ENCODE measurements around the gene ST7.

Gene ST7

GRCh38 chr7:117139397-117139984, 186.2 kb downstream of the ST7 start:
- TF ChIP-seq, protein P1, sequence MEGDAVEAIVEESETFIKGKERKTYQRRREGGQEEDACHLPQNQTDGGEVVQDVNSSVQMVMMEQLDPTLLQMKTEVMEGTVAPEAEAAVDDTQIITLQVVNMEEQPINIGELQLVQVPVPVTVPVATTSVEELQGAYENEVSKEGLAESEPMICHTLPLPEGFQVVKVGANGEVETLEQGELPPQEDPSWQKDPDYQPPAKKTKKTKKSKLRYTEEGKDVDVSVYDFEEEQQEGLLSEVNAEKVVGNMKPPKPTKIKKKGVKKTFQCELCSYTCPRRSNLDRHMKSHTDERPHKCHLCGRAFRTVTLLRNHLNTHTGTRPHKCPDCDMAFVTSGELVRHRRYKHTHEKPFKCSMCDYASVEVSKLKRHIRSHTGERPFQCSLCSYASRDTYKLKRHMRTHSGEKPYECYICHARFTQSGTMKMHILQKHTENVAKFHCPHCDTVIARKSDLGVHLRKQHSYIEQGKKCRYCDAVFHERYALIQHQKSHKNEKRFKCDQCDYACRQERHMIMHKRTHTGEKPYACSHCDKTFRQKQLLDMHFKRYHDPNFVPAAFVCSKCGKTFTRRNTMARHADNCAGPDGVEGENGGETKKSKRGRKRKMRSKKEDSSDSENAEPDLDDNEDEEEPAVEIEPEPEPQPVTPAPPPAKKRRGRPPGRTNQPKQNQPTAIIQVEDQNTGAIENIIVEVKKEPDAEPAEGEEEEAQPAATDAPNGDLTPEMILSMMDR (IDR thresholded peaks at IDR 0.05) = no peak
- Histone ChIP-seq H3K36me3 (peaks cover 29 to 56% (median 34%) of the 10 kb centered on the region in 3 donors), H3K9me3 (no peaks in the 10 kb centered on the region), H3K4me3 (no peak overlapping the region), H3K4me1 (peaks cover 0 to 8% (median 1%) of the 10 kb centered on the region in 4 donors), H3K27me3 (no peaks in the 10 kb centered on the region), H3K27ac (no peak overlapping the region)
- DNase-seq = no peak
- intact Hi-C loops (cut with DNase I; ENCODE audit: low total_unique reads) = no loop called here

DNA sequence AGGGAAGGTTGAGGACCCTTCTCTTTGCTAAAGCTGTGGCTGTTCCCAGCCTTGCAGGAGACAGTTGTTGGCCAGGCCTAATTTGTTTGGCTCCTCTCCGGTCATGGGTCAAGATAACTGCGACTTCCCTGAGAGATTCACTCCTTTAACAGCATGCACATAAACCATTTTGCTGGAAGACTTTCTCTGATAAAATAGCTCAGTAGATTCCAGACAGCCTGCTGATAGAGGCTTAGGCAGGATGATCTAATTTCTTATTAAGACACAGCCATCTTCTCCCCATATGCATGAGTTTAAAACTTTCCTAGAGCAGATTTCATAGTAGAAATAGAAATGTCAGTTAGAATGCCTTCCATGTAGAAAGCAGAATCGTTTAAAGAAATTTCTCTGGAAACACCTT, 187.6 kb downstream of the ST7 start:
- intact Hi-C loops (cut with DNase I; ENCODE audit: low total_unique reads) = no loop called here
- peaks cover 27 to 50% (median 30%) of the 10 kb centered on the region in 3 donors for H3K36me3 ChIP-seq

DNA sequence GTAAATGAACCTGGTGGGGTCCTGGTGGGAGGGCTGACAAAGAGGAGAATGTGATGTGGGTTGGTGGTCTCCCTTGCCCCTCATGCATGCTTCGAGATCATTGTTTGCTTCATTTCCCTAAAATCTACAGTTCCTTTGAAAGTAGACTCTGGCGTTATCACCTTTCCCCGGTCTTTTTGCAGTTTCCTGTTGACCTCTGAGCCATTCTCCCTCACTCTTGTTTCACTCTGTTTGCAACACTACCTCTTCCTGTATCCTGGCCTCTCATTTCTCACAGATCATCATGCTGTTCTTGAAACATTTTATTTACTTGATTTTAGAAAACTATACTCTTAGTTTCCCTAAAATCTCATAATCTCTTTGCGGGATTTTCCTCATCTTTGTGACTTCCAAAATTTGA, 189.8 kb downstream of the ST7 start:
- Histone ChIP-seq H3K27me3 (no peaks in the 10 kb centered on the region), H3K4me1 (peaks cover 0 to 12% (median 0%) of the 10 kb centered on the region in 4 donors), H3K4me3 (no peak overlapping the region), H3K36me3 (peaks cover 16 to 36% (median 27%) of the 10 kb centered on the region in 3 donors), H3K9me3 (no peaks in the 10 kb centered on the region), H3K27ac (no peak overlapping the region)
- intact Hi-C loops (cut with DNase I; ENCODE audit: low total_unique reads) = no loop called here
- TF ChIP-seq, protein P1 (IDR thresholded peaks at IDR 0.05) = no peak
- DNase-seq = no peak

More for the DNA sequence above, 187.6 kb downstream of the ST7 start:
- Histone ChIP-seq H3K9me3 (no peaks in the 10 kb centered on the region), H3K4me3 (no peak overlapping the region), H3K27me3 (no peaks in the 10 kb centered on the region), H3K27ac (no peak overlapping the region), H3K4me1 (no peaks in the 10 kb centered on the region)
- no peak for DNase-seq
- TF ChIP-seq, protein P1 (IDR thresholded peaks at IDR 0.05) = no peak

DNA sequence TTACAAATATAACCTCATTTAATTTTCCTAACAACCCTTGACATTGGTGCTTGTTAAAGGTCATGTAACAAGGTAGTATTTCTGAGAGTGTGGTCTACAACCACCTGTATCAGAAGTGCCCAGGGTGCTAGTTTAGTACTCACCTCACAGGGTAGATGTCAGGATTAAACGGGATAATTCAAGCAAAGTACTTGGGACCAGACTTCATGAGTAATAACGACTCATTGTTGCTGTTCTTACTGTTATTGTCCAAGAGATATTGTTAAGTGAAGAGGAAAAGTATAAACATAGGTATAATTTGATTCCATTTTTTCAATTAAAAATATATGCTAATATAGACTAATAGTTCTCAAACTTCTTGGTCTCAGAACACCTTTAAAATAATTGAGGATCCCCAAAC, 190.3 kb downstream of the ST7 start:
- DNase-seq = no peak
- peaks cover 11 to 30% (median 24%) of the 10 kb centered on the region in 3 donors for H3K36me3 ChIP-seq
- no peaks in the 10 kb centered on the region for H3K27me3 ChIP-seq
- H3K4me1 ChIP-seq = peaks cover 0 to 12% (median 0%) of the 10 kb centered on the region in 4 donors
- H3K9me3 ChIP-seq = no peaks in the 10 kb centered on the region
- intact Hi-C loops (cut with DNase I; ENCODE audit: low total_unique reads) = no loop called here
- TF ChIP-seq, protein P1 (IDR thresholded peaks at IDR 0.05) = no peak
- no peak overlapping the region for H3K4me3 ChIP-seq
- no peak overlapping the region for H3K27ac ChIP-seq

GRCh38 chr7:117145333-117145732, 192.0 kb downstream of the ST7 start:
- intact Hi-C loops (cut with DNase I; ENCODE audit: low total_unique reads) = no loop called here
- Histone ChIP-seq H3K4me3 (no peak overlapping the region), H3K27ac (no peak overlapping the region), H3K4me1 (peaks cover 0 to 12% (median 0%) of the 10 kb centered on the region in 4 donors), H3K9me3 (no peaks in the 10 kb centered on the region), H3K36me3 (peaks cover 8 to 17% (median 15%) of the 10 kb centered on the region in 3 donors), H3K27me3 (no peaks in the 10 kb centered on the region)
- TF ChIP-seq, protein P1 (IDR thresholded peaks at IDR 0.05) = no peak
- no peak for DNase-seq

Data from tibial artery (tissue), 4 donors.